Hematopoietic multipotent progenitor cell (in vitro differentiated cells): Measurements from ENCODE around the gene RRAS2. TPM values are rescaled to one million over a fixed set of nuclear protein-coding genes. Genes with fewer than 3 reads are reported as not detected.
"Not testable (repeated sequence)": the region's sequence is repeated elsewhere in the genome, so short reads cannot be mapped to it uniquely, and the experiment has no call there.

Experiments used
- DNase-seq, 3 donors: peaks; one replicate each; pipeline ENCODE4 v3.0.0-alpha.2; 2011 to 2015; ENCODE audit warnings: low read depth in 2 of 3, low spot score in 2 of 3
- total RNA-seq: library from RNA; depleted of rRNA; stranded (reverse); fragments of >200 nt; gene quantifications from one replicate; pipeline ENCODE4 v1.2.3, GENCODE V29; 2012

RRAS2 gene
- total RNA-seq, 1 donor, result 2.2 TPM

DNA sequence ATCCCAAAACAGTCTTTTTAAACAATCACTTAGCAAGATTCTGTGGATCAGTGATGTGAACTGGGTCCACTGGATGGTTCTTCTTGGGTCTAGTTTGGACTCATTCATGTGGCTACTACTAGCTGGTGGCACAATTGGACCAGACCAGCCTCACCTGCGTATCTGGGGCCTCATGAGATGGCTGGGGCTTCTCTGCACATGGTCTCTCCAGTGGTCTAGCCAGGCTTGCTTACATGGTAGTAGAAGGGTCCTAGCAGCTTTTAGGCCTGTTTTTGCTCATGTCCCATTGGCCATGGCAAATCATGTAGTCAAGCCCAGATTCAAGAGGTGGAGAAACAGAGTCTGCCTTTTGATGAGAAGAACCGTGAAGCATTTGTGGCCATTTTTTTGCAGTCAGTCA, 94.0 kb downstream of the RRAS2 start:
- no peak for DNase-seq

DNA sequence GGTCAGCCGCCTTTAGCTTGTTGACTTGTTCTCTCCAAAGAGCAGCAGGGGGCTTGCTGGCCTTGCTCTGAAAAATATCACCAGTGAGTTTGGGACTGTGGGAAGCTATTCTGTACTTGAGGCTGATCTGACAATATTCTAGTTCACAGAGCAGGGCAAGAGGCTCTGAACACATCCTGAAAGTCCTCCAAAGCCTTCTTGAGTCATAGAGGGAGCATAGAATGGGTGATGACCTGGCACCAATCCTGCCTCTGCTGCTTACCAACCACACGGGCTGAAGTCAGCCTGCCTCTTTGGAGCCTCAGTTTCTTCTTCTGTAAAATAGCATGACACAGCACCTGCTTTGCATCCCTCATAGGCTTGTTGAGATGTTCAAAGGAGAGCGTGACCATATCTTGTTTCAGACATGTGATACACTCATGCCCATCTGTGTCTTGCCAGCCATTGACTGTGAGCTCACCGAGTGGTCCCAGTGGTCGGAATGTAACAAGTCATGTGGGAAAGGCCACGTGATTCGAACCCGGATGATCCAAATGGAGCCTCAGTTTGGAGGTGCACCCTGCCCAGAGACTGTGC, 96.6 kb downstream of the RRAS2 start:
- no peak for DNase-seq

DNA sequence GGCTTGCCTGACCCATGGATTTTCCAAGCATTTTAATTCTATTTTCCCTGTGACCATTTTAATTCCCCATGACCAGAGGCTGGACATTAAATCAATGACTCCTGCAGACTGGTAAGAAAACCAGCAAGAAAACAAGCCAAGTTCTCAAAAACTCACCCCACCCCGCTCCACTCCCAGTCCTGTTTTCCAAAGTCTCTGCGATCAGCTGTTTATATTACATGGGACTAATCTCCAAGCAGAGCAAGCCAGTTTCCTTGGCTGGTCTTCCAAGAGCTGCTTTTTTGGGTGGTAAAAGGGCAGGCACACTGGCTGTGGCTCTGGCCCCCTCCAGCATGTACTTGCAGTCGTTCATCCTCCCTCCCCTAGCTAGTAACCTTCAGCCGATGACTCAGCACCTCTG, 97.9 kb downstream of the RRAS2 start:
- no peak for DNase-seq

DNA sequence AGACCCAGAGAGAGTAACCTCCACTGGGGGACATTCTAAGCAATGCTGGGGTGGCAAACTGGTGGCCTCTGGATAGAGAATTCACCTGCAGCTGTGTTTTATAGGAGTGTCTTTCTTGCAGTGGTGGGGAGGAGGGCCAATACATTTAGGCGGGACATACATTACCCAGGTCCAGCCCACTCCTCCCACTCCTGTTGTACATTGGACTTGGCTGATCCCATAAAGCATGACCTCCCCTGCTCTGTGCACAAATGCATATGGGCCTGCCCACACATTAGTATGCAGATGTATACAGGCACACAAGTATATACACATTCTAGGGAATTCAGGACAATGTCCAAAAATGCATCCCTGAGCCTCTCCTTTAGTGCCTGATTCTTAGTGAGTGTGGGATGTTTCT, 99.1 kb downstream of the RRAS2 start:
- DNase-seq, result no peak

DNA sequence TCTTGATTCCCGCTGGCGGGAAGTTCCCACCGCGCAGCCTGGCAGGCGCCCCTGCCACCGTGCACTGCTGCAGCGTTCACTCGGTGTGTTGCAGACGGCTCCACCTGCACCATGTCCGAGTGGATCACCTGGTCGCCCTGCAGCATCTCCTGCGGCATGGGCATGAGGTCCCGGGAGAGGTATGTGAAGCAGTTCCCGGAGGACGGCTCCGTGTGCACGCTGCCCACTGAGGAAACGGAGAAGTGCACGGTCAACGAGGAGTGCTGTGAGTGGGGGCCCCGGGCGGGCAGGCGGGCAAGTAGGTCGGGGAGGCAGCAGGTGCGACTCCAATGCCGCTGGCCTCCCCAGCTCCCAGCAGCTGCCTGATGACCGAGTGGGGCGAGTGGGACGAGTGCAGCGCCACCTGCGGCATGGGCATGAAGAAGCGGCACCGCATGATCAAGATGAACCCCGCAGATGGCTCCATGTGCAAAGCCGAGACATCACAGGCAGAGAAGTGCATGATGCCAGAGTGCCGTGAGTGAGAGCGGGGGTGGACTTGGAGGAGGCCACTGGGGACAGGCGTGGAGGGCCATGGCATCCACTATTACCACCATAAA, 99.7 kb downstream of the RRAS2 start:
- DNase-seq, result no peak

DNA sequence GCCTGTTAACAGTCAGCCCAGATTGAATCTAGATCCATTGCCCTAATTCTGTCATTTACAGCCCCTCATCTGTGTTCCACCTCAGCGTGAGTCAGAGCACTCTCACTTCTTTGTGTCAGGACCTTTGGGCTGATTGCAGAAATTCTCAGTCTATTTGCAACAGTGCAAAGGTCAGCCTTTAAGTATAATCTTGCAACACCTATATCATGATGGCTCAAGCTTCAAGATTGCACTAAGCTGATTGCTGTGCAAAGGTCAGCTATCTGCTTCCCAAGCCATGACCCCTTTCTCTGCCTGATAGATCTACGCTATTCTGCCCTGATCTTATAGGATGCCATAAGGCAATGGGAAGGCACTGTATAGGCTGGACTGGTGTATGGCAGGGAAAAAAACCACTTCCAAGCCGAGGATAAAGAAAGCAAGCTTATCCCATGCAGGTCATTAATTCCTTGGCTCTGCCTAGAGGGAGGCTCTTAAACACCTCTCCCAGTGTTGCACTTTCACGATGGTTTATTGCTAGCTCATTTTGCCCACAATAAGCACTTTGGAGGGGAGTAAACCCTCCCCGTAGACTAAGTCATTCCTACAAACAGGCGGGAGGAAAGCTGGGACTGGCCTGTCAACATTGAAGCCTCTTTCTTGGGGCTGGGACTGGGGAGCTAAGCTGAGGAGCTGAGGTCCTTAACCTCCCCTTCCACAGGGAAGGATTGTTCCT, 100.6 kb downstream of the RRAS2 start:
- DNase-seq, result no peak

DNA sequence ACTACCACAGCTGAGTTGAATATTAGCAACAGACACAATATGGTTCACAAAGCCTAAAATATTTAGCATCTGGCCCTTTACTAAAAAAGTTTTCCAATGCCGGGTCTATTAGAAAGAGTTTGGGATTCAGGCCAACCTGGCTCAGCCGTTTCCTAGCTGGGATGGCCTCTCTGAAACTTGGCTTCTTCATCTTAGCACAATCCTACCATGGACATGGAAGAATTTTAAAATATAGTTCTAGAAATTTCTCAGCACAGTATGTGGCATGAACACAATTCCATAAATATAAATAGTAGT, 103.8 kb downstream of the RRAS2 start:
- no peak for DNase-seq

DNA sequence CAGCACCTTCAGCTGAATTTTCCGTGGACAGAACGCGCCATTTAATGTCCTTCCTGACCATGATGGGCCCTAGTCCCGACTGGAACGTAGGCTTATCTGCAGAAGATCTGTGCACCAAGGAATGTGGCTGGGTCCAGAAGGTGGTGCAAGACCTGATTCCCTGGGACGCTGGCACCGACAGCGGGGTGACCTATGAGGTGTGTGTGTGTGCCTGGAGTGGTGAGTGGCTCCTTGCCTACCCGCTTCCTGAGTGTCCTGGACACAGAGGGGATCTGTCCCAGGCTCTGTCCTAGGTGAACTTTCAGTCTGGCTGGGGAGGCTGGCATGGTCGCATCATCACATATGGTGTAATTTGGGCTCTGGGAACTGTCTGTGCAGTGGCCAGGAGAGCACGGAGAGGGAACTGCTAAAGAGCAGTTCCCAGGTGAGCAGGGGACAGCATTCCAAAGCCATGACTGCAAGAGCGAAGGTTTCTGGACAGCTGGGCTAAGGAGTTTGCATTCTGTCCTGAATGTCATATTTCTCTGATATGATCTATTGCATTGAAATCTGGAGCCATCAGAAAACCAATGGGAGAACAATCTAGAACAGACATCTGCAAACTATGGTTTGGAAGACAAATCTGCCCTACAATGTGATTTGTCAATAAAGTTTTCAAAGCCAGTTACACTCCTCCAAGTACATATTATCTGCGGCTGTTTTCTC, 104.3 kb downstream of the RRAS2 start:
- DNase-seq, result no peak

DNA sequence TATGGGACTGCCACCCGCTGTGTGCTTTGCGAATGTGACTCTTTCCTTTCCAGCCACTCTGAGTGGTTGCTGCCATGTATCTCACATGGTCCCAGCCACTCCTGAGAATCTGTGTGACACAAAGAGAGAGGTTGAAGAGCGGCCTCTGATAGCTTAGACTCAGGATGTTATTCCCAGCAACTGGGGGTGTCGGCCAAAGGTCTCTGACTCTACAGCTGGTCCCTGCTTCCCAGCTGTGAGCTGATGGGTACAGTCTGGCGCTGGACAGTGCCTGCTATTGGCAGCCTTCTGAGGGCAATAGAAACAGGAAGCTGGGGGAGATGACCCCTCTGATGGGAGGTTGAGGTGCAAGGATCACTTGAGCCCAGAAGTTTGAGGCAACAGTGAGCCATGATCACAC, 105.1 kb downstream of the RRAS2 start:
- DNase-seq, result no peak

DNA sequence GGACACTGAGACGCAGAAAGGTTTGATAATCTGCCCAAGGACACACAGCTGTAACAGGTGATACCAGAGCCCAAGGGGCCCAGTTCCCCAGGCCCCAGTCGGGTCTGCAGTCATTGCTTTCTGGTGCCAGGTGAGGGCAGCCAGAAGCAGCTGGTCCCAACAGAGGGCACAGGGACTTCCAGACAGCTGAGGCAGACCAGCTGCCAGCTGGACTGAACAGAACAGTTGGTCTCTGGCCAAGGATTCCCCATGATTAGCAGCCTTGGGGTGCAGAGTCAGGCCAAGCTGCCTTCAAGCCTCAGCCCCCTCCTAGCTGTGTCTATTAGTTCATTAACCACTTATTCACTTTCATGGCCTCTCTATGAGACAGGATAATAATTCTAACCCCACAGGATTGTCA, 105.6 kb downstream of the RRAS2 start:
- DNase-seq, result no peak

DNA sequence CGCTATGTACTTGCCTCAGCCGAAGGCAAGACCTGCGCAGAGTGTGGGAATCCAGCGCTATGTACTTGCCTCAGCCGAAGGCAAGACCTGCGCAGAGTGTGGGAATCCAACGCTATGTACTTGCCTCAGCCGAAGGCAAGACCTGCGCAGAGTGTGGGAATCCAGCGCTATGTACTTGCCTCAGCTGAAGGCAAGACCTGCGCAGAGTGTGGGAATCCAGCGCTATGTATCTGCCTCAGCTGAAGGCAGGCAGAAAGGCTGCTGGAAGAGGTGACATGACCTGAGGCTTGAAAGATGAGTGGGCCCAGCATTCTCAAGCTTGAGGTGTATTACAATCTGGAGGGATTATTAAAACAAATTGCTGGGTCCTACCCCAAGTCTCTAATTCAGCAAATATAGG, 106.5 kb downstream of the RRAS2 start:
- DNase-seq, result not testable (repeated sequence)

DNA sequence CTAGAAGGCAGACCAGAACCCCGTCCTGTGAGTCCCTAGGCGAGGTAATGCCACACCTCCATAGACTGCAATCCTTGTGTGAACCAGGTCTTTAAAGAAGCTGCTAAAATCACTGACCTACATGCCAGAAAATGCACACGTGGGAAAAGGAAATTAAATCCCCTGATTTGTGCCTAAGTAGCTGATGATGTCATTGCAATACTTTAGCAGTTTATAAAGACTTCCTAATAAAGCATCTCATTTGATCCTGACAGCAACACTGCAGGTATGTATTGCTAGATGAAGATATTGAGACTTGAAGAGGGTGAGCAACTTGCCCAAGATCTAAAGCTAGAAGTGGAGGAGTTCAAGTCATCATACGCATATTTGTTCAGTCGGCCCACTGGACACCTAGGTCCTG, 107.2 kb downstream of the RRAS2 start:
- no peak for DNase-seq

DNA sequence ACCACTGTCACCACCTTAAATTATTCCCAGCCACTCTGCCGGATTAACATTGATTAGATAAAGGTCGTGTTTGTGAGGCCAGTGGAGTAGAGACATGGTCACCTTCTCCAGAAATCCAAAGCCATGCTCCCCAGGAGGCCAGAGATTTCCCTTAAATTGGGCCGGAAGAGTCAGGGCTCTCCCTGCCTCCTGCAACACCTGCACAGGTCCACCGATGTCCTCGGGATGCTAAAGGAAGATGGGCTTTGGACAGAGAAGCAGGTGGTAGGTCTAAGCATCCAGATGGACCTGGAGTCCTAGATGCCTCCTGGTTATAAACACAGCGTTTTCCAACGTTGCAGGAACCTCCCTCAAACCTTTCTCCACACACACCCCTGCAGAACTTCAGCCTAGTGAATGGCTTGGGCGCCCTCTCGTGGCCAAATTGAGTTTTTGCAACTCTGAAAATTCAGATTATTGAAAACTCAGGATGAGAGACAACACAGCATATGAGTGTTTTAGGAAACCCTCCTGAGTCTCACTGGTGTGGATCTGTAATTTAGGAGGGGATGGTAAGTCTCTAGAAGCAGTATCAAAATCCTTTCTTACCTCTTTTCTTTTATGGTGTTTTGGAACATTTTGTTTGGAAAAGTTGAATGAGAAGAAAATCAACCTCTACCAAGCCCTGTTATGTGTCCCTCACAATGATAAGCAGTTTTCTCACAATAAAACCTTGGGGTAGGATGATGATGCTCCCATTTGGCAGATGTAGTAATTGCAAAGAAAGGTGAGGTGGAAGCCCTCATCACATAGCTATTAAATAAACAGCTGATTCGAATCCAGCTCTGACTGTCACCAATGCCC, 109.6 kb downstream of the RRAS2 start:
- peak; percentile 47 to 81 (median 50) for DNase-seq

DNA sequence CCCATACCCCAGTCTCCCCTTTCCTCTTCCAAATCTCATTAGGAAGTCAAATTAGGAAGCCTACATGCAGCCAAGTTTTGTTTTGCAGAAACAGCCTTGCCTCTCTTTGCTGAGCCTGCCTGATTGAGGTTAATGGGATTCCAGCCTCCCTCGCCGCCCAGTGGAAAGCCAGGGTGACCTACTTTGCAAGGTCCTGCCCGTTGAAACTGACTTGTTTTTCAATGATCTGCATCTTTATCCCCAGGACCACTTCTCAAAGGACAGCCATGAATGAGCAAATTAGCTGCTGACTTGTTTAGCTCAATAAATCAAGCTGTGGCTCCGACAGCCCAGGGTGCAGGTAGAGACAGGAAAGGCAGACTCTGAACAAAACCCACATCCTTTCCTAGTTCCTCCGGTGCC, 110.4 kb downstream of the RRAS2 start:
- DNase-seq, result peak in 2 of 3 donors; percentile 9 to 26

DNA sequence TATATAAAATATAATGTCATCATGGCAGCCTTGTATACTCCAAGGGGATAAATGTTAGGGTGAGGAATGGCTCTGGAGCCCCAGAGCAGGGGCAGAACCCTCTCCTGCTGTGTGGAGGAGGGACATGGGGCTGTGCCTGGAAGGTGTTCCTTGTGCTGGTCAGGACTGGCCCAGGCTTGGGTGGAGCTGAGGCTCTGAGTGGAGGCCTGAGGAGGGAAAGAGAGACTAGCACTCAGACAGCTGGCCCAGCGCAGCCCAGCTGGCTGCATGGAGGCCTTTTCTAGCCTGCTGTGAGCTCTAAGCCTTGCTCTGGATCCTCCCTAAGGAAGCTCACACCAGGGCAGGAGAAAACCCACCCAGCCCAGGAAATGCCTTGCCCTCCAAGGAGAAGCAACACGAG, 113.5 kb downstream of the RRAS2 start:
- no peak for DNase-seq

DNA sequence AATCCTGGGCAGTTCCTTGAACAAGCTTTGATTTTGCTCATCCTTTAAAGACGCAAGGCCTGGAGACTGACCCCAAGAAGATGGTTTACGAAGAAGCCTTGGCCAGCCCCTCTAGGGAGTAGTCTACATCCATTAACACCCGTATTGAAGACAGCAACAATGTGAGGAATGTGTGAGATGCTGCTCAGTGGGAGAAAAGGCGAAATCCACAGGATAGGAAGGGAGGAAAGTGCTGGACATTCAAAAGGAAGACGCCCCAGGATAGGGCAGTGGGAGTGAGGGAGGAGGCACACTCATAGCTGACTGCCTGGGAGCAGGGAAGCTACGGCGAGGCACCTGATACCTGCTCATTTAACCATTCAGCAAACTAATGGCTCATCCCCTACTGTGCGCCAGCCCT, 114.1 kb downstream of the RRAS2 start:
- no peak for DNase-seq

DNA sequence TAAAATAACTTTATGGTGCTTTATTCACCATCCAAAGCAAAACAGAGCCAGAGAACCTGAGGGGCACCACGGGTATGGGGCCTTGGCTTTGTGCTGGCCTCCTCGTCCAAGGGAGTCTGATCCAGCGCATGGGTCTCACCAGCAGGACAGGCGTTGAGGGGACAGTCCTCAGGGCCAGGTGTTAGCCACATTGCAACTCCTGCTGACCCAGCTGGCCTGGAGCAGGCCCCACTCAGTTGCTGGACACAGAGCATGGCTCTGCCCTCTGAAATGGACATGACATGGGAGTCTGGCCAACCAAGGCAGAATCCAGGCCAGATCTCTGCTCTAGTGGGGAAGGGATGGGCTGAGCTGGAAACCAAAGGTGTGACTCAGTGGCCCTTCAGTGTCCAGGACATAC, 116.2 kb downstream of the RRAS2 start:
- DNase-seq, result no peak

DNA sequence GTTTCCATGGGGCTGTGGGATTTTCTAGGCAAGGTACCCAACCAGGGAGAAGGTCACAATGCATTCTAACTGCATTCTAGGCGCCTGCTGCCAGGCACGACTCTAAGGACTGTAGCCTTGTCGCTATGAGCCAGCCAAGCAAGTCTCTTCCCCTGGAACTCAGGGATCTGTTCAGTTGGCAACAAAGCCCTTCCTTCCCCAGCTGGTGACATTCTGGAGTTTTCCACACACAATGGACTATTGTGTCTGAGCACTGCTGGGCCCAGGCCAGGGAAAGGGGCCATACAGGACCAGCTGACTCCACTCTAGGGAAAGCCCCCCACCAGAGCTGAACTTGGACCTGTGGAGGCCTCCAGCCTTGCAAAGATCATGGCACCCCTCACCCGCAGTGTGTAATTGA, 116.8 kb downstream of the RRAS2 start:
- DNase-seq, result no peak

DNA sequence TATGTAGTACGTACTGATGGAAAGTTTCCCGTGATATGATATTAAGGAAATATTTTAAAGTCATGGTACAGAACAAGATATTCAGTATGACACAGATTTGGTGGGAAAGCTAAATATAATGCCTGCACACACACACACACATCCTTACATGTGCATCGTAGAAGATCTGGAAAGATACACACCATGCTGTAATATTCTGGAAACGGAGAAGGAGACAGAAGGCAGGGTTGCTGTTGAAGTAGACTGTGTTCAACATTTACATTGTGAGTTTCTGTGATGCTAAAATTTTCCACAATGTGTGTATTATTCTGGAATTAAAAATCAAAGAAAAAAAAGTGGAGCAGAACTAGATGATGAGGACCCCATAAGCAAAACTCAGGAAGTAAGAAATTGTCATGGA, 118.0 kb downstream of the RRAS2 start:
- no peak for DNase-seq

DNA sequence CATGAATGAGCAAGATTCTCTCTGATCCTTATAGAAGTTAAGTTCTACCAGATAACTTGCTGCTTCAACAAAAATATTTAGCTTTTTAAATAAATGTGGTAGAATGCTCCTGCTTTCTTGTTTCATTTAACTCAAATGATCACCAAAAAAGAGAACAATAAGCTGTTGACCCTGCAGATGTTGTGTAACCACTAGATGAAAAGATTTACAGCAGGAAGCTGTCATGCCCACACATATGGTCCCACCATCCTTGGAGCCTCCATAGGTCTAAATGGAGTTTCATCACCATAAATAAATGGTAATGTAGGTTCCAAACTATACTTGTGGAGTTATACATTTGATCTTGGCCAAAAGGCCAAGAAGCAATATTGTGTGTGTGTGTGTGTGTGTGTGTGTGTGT, 118.8 kb downstream of the RRAS2 start:
- peak in 2 of 3 donors; percentile 10 to 59 for DNase-seq

DNA sequence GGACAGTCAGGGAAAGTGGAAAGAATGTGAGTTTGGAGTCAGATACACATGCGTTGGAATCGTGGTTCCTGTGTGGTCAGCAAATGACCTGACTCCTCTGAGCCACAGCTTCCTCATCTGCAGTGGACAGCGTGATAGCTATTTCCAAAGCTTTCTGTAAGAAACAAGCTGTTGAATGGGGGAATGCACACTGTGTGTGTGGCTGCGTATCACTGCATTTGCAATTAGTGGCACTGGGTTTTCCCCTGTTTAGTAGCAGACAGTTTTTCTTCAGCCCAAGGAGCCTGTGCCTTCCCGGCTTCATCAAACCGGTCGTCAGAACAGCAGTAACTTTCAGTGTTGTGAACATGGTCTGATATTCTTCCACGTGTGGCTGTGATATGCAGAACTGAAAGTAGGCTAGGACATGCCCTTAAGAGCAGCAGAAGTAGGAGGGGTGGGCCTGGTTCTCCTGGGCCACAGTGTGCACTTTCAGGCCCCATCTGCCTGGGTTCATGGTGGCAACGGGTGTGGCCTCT, 121.5 kb downstream of the RRAS2 start:
- DNase-seq, result peak in 2 of 3 donors; percentile 18 to 23
